HG03066 (cell line): Measurements from ENCODE around the gene TNFAIP8.

Source experiments
- ATAC-seq: cut with Tn5 transposase; IDR thresholded peaks from one replicate; pipeline ENCODE4 v1.9.1; 2021; ENCODE audit warnings: low read depth; ENCODE audit not compliant: unreplicated experiment

Gene TNFAIP8

DNA sequence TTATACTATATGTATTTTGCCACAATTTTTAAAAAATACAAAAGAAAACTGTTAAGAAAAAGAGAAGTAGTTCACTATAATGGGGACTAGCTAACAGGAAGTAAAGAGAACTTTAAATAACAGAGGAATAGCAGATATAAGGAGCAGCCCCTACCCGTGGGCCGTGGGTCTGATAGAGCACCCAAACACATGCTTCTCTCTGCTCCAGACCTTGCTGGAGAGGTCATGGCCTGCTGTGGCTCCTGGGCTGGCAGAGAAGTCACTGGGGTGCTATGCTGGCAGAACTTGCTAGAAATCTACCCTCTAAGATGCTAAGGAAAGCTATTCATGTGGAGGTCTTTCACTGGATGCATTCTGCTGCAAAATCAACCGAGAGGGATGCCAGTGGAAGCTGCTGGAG lies 10.0 kb upstream of the TNFAIP8 start:
- no peak for ATAC-seq

DNA sequence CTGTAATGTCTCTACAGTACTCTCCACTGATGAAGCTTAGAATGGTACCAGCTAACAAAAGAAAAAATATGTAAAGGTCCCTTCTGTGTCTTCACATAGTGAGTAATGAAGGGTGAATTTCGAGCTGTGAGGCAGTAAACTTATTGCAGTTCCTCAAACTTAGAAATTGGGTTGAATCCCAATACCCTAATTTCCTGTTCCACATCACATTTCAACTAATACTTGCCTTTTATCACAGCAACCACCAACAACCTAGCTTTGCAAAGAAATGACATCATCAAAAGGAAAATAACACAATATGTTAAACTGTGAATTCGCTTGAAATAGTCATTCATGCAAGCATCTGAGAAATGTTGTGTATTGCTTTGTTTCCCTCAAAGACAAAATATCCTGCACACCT lies 9.4 kb upstream of the TNFAIP8 start:
- no peak for ATAC-seq

DNA sequence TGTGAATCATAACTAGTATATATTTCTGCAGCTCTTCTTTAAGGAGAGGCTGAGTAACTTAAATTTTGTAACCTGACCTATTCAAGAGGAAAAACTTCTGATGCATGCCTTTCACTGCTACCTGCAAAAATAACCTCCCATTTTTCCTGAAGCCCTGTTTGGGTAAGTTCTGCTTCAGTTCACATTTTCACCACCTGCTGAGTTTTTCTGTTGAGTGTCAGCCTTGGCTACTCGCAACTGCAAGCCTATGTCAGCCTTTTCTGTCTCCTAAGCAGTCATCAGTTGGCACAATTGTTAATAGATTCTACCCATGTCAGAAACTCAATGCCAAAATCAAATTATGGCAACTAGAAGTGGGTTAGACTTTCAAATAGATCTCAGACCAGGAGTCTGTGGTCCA lies 8.2 kb upstream of the TNFAIP8 start:
- ATAC-seq: no peak

GRCh38 chr5:119347991-119348390 lies 7.8 kb upstream of the TNFAIP8 start:
- ATAC-seq: no peak

DNA sequence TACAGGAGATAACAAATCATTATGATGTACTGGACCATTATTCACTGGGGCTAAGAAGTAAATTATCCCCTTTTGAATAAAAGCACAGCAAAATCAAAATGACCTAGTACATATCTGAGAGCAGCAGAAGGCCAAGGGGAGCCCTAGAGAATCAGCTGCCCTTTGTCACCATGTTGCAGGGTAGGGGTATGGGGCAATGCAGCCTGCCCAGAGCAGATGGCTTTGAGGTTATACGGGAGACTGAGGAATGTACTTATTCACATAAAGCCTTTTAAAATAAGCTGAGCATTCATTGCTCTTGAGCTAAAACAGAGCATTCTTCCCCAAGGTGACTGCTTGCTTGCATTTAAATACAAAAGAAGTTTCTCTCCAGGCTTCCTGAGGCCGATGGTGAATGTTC lies 2.6 kb upstream of the TNFAIP8 start:
- ATAC-seq: no peak

GRCh38 chr5:119353686-119354366 lies 2.0 kb upstream of the TNFAIP8 start:
- peak; percentile 66 for ATAC-seq

- ATAC-seq: no peak
These were observed 1.1 kb upstream of the TNFAIP8 start for GRCh38 chr5:119354537-119355243.

GRCh38 chr5:119355244-119355638 lies 578 bp upstream of the TNFAIP8 start:
- no peak for ATAC-seq

DNA sequence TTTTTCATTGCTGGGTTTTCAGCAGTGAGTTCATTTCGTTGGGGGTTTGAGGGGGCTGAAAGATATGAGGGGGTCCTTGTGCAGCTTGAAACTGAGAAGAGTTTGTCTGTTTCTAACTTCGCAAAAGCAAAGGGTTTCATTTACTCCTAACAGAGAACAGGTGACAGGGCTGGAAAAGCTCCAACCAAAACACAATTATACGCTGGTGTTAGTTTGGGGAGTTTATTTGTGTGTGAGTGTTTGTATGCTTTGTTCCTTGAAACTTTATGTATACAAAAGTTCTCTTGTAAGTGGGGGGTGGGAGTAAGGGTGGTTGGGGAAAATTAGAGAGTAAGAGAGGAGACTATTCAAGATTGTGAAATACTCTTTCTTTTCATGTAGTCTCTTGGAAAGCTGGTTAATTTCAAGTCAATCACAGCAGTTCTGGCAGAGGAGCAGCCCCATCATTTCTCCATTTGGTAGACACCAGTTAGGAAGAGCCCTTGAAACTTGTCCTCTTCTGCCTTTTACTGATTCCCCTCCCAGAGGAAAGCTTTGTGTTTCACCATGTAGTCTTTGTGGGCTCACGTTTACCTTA lies 881 bp downstream of the TNFAIP8 start:
- ATAC-seq: no peak

DNA sequence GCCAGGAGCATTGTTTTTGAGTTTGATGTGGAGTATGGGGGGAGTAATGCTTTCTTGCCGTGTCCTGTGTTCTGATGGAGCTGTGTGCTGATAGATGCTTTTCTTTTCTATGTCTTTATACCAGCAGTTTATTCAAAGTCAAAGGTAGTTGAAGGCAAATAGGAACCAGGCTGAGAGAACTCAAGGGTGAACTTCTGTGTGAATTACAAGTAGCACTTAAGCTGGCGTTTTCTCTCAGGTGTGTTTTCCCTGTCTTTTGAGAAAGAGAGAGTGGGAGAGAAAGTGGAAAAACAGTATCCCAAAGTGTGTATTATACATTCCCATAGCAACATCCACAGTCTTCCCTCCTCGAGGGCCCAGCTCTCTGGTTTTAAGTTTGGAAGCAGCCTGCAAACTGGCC lies 1.5 kb downstream of the TNFAIP8 start:
- no peak for ATAC-seq

- no peak for ATAC-seq
These were observed 2.1 kb downstream of the TNFAIP8 start for GRCh38 chr5:119357808-119358529.

GRCh38 chr5:119358530-119358900 lies 2.7 kb downstream of the TNFAIP8 start:
- no peak for ATAC-seq

DNA sequence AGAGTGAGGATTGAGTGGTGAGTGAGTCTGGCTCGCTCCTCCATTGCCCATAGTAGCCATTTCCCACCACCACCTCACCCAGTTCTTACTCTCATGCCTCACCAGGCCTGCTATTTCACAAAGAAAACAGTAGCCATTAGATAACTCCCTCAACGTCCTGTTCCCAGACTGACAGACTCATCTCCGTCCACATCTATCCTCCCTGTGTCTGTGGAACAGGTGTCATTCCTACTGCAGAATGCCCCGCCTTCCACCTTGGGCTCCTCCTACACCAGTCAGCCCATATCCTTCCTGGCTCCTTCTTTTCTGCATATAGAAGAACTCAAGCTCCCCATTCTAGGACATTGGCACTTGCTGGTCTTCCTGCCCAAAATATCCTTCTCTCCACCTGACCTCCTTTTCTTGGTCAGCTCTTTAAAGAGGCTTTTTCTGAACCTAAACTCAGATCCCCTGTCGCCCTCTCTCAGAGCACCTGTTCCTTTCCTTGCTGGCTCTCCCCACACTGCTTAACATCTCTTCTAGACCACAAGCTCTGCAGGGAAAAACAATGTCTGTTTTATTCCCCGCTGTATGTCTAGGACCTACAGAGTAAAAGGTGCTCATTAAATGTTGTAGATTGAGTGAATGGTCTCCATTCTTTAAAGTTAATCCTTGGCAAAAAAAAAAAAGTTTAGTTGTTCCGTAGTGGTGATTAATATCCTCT lies 3.2 kb downstream of the TNFAIP8 start:
- no peak for ATAC-seq

DNA sequence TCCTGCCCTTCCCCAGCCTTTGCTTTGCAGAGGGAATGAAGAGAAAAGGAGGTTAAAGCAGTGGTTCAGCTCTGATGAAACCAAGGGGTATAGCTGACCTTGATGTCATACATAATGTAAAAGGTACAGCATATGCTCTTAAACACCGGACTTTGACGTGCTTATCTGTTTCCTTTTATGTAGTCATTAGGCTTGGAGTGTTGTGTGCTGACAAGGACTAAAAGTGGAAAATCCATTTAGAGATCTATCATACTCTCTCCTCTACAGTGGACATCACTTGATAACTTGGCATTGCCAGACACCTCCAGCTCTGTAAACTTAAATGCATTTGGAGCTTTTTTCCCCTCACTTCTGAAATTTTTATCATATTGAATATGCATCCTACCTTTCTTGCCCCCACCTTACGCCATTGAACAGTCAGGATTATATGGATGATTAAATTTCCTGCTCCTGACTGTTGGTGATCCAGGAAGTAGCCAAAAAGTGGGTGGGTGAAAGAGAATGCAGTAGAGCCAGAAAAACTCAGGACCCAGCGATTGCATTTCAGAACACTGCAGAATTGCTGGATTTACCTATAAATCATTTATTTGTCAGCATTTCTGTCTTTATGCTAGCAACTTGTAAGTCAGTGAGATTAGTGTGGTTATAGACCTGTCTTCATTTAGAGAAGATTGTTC lies 4.1 kb downstream of the TNFAIP8 start:
- ATAC-seq: no peak

- ATAC-seq: no peak
These were observed 5.2 kb downstream of the TNFAIP8 start for GRCh38 chr5:119360905-119361593.

GRCh38 chr5:119361594-119362125 lies 5.8 kb downstream of the TNFAIP8 start:
- no peak for ATAC-seq

DNA sequence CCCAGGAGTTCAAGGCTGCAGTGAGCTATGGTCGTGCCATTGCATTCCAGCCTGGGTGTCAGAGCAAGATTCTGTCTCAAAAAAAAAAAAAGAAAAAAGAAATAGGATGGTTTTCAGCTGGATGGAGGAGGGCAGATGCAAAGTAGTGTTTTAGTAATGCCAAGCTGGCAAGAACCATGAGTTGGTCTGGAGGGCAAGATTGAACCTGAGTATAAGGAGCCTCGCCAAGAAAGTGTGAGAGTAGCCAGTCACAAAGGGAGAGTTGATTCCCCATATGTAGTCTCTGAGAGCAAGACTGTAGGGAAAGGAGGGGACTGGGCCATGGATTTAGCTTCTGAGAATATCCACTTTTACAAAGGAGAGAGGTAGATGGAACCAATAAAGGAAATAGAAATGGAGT lies 6.9 kb downstream of the TNFAIP8 start:
- ATAC-seq: no peak

DNA sequence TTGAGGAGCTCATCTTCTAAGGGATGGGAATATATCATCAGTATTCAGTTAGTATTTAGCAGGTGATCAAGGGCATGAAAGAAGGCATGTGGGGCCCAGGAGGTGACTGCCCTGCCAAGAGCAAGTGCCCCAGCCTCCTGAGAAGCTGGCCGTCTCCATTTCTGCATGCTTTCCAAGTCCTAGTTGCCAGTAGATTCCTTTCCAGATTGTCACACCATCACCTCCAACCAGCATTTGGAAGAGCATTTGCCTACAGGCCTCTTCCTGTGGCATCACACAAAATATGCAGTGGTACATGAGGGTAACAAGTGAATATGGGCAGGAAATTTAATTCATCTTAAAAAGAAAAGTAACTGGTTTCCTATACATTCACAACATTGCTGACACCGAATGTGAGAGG lies 7.5 kb downstream of the TNFAIP8 start:
- ATAC-seq: no peak

GRCh38 chr5:119363936-119364335 lies 8.1 kb downstream of the TNFAIP8 start:
- ATAC-seq: no peak
